NCI-H446 treated with DMSO at 0.1 percent for 48 hours (cell line): Measurements from ENCODE around the gene IGIP.
A peak's percentile ranks its signal among the peaks of the same experiment; 100 is the strongest.

Experiments
- DNase-seq: peaks from one replicate; lab custom pipeline; 2025; lab: John Stamatoyannopoulos, UW

IGIP gene

DNA sequence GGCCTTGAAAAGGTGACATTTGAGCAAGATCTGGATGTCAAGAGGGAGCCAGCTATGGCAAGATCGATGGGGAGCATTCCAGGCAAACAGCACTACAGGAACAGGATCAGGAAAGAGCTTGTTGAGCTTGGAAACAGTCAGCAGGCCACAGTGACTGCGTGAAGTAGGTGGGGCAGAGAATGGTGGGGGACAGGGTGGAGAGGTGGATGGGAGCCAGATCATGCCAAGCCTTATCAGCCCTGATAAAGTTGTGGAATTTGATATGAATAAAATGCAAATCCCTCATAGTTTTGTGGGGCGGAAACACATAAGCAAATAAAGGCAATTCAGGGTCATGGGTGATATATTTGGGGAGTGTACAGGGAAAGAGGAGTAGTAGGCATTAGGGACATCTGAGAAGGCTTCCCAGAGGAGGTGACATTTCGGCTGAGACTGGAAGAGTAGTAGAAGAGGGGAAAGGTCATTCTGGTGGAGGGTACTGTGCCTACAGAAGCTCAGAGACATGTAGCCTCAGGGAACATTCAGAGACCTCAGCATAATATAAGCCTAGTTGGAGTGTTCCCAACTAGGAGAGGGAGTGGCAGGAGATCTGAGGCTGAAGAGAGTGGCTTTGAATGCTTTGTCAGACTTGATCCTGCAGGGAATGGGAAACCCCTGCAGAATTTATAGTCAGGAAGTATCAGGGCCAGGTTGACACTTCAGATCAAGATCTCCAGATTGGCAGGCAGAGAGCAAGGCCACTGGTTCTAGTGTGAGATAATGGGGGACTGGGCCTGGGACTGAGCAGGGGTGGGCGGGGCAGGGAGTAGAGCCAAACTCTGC is 39.6 kb downstream of the IGIP start:
- DNase-seq: no peak

- DNase-seq: no peak
Measured at GRCh38 chr5:140165923-140166270, 40.2 kb downstream of the IGIP start.

GRCh38 chr5:140166911-140167310 is 41.2 kb downstream of the IGIP start:
- DNase-seq: no peak

DNA sequence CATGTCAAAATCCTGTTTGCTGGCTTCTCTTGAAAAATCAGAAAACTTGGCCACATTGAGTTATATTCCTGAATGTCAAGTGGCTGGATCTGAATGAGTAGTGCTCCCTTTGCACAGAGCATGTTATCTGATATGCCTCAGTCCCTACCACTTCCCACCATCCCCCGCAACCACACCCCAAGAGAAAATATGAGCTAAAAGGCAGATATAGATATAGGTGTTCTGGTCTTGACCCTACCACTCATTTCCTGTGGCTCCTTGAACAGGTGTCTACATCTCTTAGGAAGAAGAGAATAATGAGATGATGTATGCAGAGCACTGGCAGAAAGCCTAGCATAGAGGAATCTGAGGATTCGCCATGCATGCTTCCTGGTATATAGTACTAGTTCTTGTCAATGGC is 42.6 kb downstream of the IGIP start:
- no peak for DNase-seq

DNA sequence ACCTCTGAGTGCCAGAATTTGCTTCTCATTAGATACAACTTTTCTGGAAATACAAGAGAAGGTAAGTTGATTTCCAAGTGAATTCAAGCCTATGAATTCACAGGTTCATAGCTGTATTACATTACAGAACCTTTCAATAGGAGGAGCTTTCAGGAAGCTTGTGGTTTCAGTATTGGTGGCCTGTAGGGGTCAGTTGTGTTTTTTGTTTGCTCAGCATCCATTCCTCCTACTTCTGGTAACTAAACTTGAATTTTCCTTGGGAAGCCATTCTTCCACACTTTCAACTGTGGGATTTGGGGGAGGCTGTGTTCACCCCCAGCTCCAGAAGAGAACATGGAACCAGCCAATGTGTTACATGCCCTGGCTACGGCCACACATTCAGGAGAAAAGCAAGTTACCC is 43.7 kb downstream of the IGIP start:
- DNase-seq: no peak

DNA sequence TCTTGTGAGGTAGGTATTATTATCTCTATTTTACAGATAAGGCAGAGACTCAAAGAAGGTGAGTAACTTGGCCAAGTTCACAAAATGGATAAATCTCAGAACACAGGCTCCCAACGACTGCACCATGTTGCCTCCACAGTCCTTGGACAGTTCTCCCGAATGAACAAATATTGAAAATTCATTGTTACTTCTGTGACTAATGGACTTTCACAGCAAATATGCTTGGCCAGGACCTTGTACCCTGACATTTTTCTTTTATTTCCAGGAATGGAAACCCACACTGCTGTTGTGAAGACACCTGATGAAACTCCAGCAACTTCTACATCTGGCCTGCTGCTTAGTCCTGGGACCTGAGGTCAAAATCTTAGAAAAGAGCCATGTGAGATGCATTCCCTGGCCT is 46.7 kb downstream of the IGIP start:
- DNase-seq: no peak

- DNase-seq: no peak
Measured at GRCh38 chr5:140174014-140174413, 48.3 kb downstream of the IGIP start.

- DNase-seq: peak; percentile 78
Measured at GRCh38 chr5:140174465-140175366, 49.0 kb downstream of the IGIP start, which contains the start of gene CYSTM1. TSS of gene CYSTM1 (plus strand) at chr5:140175188. CDS start at chr5:140194466, 19,278 bp downstream.

- DNase-seq: peak; percentile 19
Measured at GRCh38 chr5:140175367-140176030, 49.8 kb downstream of the IGIP start.

- DNase-seq: no peak
Measured at GRCh38 chr5:140176031-140176387, 50.3 kb downstream of the IGIP start.

DNA sequence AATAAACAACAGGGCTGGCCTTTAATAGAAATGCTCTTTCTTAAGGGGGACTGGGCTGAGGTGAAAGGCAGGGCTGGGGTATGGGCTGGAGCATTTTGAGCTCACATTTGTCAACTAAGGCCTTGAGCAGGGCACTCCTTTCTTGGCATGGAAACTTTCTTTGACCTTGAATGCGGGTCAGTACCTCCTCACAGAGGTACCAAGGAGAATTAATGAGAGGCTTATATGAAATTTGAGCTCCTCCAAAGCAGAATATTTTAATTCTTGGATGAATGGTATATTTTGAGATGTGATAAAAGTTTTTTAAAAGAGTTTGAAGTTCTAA is 52.3 kb downstream of the IGIP start:
- DNase-seq: no peak

GRCh38 chr5:140178482-140179116 is 52.9 kb downstream of the IGIP start:
- no peak for DNase-seq
